Stomach (tissue), 9 donors: ENCODE data around the gene MCMBP. TPM values are rescaled to one million over a fixed set of nuclear protein-coding genes. Genes with fewer than 3 reads are reported as not detected.

Source experiments
- DNase-seq, 2 donors: peaks; one replicate each; pipeline versions ENCODE4 v3.0.0 to v3.0.0-alpha.2; 2013 to 2019
- H3K27ac ChIP-seq, 5 donors: fragments of 200-600 bp in 4 of 5; sonication (generic) in 4 of 5; one replicate each; pipeline ENCODE4 v1.5.1; 2013 to 2019; ENCODE audit warnings: mild to moderate bottlenecking in 1 of 5, moderate library complexity in 1 of 5
- H3K27me3 ChIP-seq, 3 donors: fragments of 200-600 bp; sonication (generic); one replicate each; pipeline ENCODE4 v1.5.1; 2017 to 2019; ENCODE audit warnings: mixed run types in 1 of 3
- H3K36me3 ChIP-seq, 4 donors: fragments of 200-600 bp; sonication (generic); 1 replicate in 3 of 4; 2 replicates in 1 of 4; pipeline ENCODE4 v1.5.1; 2016 to 2019
- H3K4me1 ChIP-seq, 4 donors: fragments of 200-600 bp; sonication (generic); one replicate each; pipeline ENCODE4 v1.5.1; 2016 to 2019
- H3K4me3 ChIP-seq, 4 donors: fragments of 200-600 bp; sonication (generic) in 3 of 4; one replicate each; pipeline ENCODE4 v1.5.1; 2016 to 2019; ENCODE audit warnings: mild to moderate bottlenecking in 1 of 4
- H3K9me3 ChIP-seq, 4 donors: fragments of 200-600 bp; sonication (generic); one replicate each; pipeline ENCODE4 v1.5.1; 2016 to 2019
- EP300 ChIP-seq: sonication (generic); formaldehyde crosslinking; IDR thresholded peaks from one replicate; pipeline ENCODE4 v1.6.1; 2017; ENCODE audit warnings: antibody characterized with exemption
- POLR2A ChIP-seq, 4 donors: fragments of 450-650 bp; IDR thresholded peaks; one replicate each; pipeline ENCODE4 v1.6.1; 2016; ENCODE audit warnings: antibody characterized with exemption in 4 of 4, control low read depth in 2 of 4, mild to moderate bottlenecking in 1 of 4, moderate library complexity in 1 of 4
- POLR2AphosphoS5 ChIP-seq, 3 donors: sonication (generic); formaldehyde crosslinking; IDR thresholded peaks; one replicate each; pipeline ENCODE4 v1.6.1; 2016; ENCODE audit warnings: antibody characterized with exemption in 3 of 3
- WGBS, 5 donors: extraction: QIAGEN DNeasy Blood & Tissue Kit in 3 of 5; methylation state at CpG; one replicate each; pipeline versions ENCODE4 v1.1.5 to v1.1.7; 2013 to 2018; 5-methylcytosine and 5-hydroxymethylcytosine counted together
- intact Hi-C: fragments of 100-400 bp; cut with DNase I; formaldehyde crosslinking; loops from one replicate; pipeline ENCODE4 v1.15.1; 2023; ENCODE audit warnings: low total_unique reads
- polyA plus RNA-seq, 3 donors: library from polyadenylated mRNA; stranded (reverse); fragments of 200-250 nt; gene quantifications; one replicate each; pipeline ENCODE4 v1.2.3, GENCODE V29; 2013
- total RNA-seq, 5 donors: library from RNA; depleted of rRNA; stranded (reverse); fragments of >200 nt; gene quantifications; one replicate each; pipeline versions ENCODE4 v1.1.0 to v1.2.3, GENCODE V29; 2014 to 2016
- TF ChIP-seq, protein P1 (sequence below), 7 experiments: fragments of 450-650 bp in 4 of 7; fragments of 200-600 bp in 3 of 7; sonication (generic) in 3 of 7; IDR thresholded peaks; one replicate each; pipeline ENCODE4 v1.5.1; 2016 to 2019; ENCODE audit warnings: antibody characterized with exemption in 7 of 7, control low read depth in 2 of 7, mild to moderate bottlenecking in 1 of 7
- donor health status: healthy with polysubstance abuse.
- donor health status: Bipolar disorder and iron deficiency.
- donor health status: healthy.

The MCMBP gene
- total and polyA plus RNA-seq, 8 donors, result 17.5 to 88.9 (median 30.9) TPM

DNA sequence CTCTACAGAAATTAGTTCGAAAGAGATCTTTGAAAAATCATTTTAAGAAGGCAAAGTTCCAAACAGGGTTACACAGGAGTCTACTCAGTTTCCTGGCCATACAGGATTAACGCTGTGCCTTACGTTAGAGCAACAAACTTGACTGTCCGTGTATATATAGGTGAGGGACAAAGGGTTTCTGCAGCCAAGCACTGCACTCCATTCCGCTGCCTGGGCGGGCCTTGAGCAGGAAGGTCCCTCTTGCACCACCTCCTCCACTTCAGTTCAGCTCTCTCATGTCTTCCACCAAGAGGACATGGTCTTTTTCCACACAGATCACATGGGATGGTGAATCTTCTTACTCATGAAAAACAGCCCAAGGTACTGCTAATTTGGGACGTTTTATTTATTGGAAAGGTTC lies 43.2 kb downstream of the MCMBP start:
- DNase-seq, result no peak
- Histone ChIP-seq H3K36me3 (peaks cover 39 to 82% (median 79%) of the 10 kb centered on the region in 4 donors), H3K27me3 (no peaks in the 10 kb centered on the region), H3K4me1 (peaks cover 0 to 10% (median 0%) of the 10 kb centered on the region in 4 donors), H3K27ac (no peak overlapping the region), H3K4me3 (no peak overlapping the region), H3K9me3 (no peaks in the 10 kb centered on the region)
- intact Hi-C loops, result no loop called here
- TF ChIP-seq EP300 (no peak), POLR2AphosphoS5 (IDR thresholded peaks at IDR 0.05) (no peak), POLR2A (IDR thresholded peaks at IDR 0.05) (no peak)
- TF ChIP-seq, protein P1, sequence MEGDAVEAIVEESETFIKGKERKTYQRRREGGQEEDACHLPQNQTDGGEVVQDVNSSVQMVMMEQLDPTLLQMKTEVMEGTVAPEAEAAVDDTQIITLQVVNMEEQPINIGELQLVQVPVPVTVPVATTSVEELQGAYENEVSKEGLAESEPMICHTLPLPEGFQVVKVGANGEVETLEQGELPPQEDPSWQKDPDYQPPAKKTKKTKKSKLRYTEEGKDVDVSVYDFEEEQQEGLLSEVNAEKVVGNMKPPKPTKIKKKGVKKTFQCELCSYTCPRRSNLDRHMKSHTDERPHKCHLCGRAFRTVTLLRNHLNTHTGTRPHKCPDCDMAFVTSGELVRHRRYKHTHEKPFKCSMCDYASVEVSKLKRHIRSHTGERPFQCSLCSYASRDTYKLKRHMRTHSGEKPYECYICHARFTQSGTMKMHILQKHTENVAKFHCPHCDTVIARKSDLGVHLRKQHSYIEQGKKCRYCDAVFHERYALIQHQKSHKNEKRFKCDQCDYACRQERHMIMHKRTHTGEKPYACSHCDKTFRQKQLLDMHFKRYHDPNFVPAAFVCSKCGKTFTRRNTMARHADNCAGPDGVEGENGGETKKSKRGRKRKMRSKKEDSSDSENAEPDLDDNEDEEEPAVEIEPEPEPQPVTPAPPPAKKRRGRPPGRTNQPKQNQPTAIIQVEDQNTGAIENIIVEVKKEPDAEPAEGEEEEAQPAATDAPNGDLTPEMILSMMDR (IDR thresholded peaks at IDR 0.05), result no peak
- WGBS, 5 donors, result 87 to 91% (median 87%) methylated on average over 7 of the region's 7 CpGs

DNA sequence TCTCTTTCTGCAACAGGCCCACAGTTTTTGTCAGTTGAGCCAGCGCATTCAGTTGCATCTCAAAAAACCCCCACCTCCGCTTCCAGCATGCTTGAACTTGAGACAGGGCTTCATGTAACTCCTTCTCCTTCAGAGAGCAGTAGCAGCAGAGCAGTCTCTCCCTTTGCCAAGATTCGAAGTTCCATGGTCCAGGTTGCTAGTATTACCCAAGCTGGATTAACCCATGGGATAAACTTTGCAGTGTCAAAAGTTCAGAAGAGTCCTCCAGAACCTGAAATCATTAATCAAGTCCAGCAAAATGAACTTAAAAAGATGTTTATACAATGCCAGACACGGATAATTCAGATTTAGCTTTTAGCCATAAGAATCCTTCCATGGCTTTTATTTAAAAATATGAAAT lies 45.2 kb downstream of the MCMBP start:
- peaks cover 30 to 82% (median 74%) of the 10 kb centered on the region in 4 donors for H3K36me3 ChIP-seq
- 73 to 82% (median 79%) methylated on average over 4 of the region's 4 CpGs for WGBS, 5 donors
- intact Hi-C loops, result no loop called here

DNA sequence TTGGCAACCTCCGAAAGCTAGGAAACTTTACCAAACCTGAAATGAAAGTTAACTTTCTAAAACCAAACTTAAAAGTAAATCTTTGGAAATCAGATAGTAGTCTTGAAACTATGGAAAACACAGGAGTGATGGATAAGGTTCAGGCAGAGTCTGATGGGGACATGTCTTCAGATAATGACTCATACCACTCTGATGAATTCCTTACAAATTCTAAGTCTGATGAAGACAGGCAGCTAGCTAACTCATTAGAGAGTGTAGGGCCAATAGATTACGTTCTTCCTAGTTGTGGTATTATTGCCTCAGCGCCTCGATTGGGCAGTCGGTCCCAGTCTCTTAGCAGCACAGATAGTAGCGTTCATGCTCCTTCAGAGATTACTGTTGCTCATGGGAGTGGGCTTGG lies 45.9 kb downstream of the MCMBP start:
- 88 to 95% (median 93%) methylated on average over 6 of the region's 6 CpGs for WGBS, 5 donors
- intact Hi-C loops, result no loop called here
- Histone ChIP-seq H3K27me3 (no peaks in the 10 kb centered on the region), H3K36me3 (peaks cover 23 to 77% (median 69%) of the 10 kb centered on the region in 4 donors), H3K27ac (no peak overlapping the region), H3K4me3 (no peak overlapping the region), H3K4me1 (peaks cover 0 to 10% (median 0%) of the 10 kb centered on the region in 4 donors), H3K9me3 (no peaks in the 10 kb centered on the region)
- DNase-seq, result no peak
- no peak for TF ChIP-seq POLR2AphosphoS5 (IDR thresholded peaks at IDR 0.05)
- TF ChIP-seq, protein P1 (IDR thresholded peaks at IDR 0.05), result no peak
- TF ChIP-seq POLR2A (IDR thresholded peaks at IDR 0.05), result no peak
- no peak for TF ChIP-seq EP300

More for the DNA sequence above, 45.2 kb downstream of the MCMBP start:
- no peaks in the 10 kb centered on the region for H3K27me3 ChIP-seq
- no peak for DNase-seq
- H3K9me3 ChIP-seq, result no peaks in the 10 kb centered on the region
- TF ChIP-seq POLR2A (IDR thresholded peaks at IDR 0.05) (no peak), EP300 (no peak), POLR2AphosphoS5 (IDR thresholded peaks at IDR 0.05) (no peak)
- TF ChIP-seq, protein P1 (IDR thresholded peaks at IDR 0.05), result no peak
- H3K27ac ChIP-seq, result no peak overlapping the region
- peaks cover 0 to 10% (median 0%) of the 10 kb centered on the region in 4 donors for H3K4me1 ChIP-seq
- no peak overlapping the region for H3K4me3 ChIP-seq

DNA sequence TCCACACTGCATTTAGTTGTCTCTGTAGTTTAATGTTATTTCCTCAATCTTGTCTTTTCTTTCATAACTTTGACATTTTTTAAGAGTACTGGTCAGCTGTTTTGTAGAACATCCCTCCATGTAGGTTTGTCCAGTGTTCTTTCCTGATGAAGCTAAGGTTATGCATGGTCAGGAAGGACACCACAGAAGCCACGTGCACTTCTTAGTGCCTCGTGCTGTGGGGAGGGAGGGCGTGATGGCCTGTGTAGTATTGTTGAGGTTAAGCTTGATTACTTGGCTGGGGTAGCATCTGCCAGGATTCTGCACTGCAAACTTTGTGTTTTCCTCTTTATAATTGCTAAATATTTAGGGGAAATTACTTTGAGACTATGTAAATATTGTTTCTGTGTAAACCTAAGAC lies 48.3 kb downstream of the MCMBP start:
- intact Hi-C loops, result no loop called here
- TF ChIP-seq POLR2AphosphoS5 (IDR thresholded peaks at IDR 0.05) (no peak), EP300 (no peak), POLR2A (IDR thresholded peaks at IDR 0.05) (no peak)
- TF ChIP-seq, protein P1 (IDR thresholded peaks at IDR 0.05), result no peak
- no peak for DNase-seq
- no peak overlapping the region for H3K27ac ChIP-seq
- no peaks in the 10 kb centered on the region for H3K9me3 ChIP-seq
- H3K4me1 ChIP-seq, result peaks cover 0 to 10% (median 1%) of the 10 kb centered on the region in 4 donors
- 71 to 81% (median 80%) methylated on average over 3 of the region's 3 CpGs for WGBS, 5 donors
- no peak overlapping the region for H3K4me3 ChIP-seq
- H3K27me3 ChIP-seq, result no peaks in the 10 kb centered on the region
- H3K36me3 ChIP-seq, result peaks cover under 1 to 52% (median 44%) of the 10 kb centered on the region in 4 donors
